ENCODE measurements around the gene TBL1XR1. TPM values are rescaled to one million over a fixed set of nuclear protein-coding genes. Genes with fewer than 3 reads are reported as not detected.

Gene TBL1XR1
- total RNA-seq, 1 experiment from 2014 or later = 192 TPM

DNA sequence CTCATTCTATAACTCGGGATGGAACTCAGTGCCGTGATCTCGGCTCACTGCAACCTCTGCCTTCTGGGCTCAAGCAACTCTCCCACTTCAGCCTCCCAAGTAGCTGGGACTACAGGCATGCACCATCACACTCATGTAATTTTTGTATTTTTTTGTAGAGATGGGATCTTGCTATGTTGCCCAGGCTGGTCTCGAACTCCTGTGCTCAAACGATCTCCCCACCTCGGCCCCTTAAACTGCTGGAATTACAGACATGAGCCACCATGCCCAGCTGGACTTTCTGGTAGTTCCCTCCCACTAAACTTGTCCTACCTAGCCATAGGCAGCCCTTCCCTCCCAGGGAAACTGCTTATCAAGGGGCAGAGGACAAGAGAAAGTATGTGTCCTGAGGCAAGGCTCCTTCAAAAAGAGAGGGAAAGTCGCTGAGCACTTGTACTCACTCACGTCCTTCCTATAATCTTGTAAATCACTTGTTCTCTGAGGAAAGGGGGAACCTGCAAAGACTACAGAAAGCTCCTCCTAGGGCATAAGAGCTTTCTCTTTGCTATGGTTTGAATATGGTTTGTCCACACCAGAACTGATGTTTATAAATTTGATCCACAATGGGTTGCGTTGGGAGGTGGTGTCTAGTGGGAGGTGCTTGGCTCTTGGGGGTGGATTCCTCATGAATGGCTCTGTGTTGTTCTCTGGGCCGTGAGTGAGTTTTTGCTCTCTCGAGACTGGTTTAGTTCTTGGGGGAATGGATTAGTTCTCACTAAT, 13.6 kb upstream of the TBL1XR1 start:
- Histone ChIP-seq H3K4me3 (ENCODE audit: low read depth in 2 of 2, low read length in 2 of 2) (no peak overlapping the region), H3K36me3 (ENCODE audit: control insufficient read depth, insufficient read depth, low read length) (no peaks in the 10 kb centered on the region), H3K4me1 (ENCODE audit: control insufficient read depth, insufficient read depth, low read length) (peaks cover 7% of the 10 kb centered on the region; the same call in 1 of the 2 replicates), H3K9me3 (ENCODE audit: control insufficient read depth, insufficient read depth, low read depth, low read length) (no peaks in the 10 kb centered on the region), H3K27me3 (ENCODE audit: control insufficient read depth, insufficient read depth, low read length) (no peaks in the 10 kb centered on the region), H3K27ac (ENCODE audit: low read length) (peak overlapping the region; percentile 12; the same call in 1 of the 2 replicates)
- in situ Hi-C loops (cut with HindIII; ENCODE audit: low pct_unique_long_range_greater_than_20kb, low sequenced_read_pairs) (no loop called here), intact Hi-C loops (cut with micrococcal nuclease; ENCODE audit: unreplicated experiment) (no loop called here)
- no TSS peak for BruUV-seq (replicated peaks)
- POLR2A ChIA-PET = interaction anchor here (0.6 kb wide), 2 partner anchors 57 to 221 kb away, joined by 3 to 6 read pairs; no protein-coding TSS in a partner anchor
- CTCF ChIA-PET = no interaction called here
- ATAC-seq = no peak
- TF ChIP-seq, protein P1, sequence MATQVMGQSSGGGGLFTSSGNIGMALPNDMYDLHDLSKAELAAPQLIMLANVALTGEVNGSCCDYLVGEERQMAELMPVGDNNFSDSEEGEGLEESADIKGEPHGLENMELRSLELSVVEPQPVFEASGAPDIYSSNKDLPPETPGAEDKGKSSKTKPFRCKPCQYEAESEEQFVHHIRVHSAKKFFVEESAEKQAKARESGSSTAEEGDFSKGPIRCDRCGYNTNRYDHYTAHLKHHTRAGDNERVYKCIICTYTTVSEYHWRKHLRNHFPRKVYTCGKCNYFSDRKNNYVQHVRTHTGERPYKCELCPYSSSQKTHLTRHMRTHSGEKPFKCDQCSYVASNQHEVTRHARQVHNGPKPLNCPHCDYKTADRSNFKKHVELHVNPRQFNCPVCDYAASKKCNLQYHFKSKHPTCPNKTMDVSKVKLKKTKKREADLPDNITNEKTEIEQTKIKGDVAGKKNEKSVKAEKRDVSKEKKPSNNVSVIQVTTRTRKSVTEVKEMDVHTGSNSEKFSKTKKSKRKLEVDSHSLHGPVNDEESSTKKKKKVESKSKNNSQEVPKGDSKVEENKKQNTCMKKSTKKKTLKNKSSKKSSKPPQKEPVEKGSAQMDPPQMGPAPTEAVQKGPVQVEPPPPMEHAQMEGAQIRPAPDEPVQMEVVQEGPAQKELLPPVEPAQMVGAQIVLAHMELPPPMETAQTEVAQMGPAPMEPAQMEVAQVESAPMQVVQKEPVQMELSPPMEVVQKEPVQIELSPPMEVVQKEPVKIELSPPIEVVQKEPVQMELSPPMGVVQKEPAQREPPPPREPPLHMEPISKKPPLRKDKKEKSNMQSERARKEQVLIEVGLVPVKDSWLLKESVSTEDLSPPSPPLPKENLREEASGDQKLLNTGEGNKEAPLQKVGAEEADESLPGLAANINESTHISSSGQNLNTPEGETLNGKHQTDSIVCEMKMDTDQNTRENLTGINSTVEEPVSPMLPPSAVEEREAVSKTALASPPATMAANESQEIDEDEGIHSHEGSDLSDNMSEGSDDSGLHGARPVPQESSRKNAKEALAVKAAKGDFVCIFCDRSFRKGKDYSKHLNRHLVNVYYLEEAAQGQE (IDR thresholded peaks at IDR 0.05; ENCODE audit: insufficient read depth in 1 of 2, low read depth in 2 of 2, low read length in 1 of 2) = no peak
- TF ChIP-seq TCF7L2 (IDR thresholded peaks at IDR 0.05; ENCODE audit: low read depth, low read length) (no peak), POLR2AphosphoS5 (IDR thresholded peaks at IDR 0.05; ENCODE audit: low read depth, low read length) (no peak), SIN3A (IDR thresholded peaks at IDR 0.05; ENCODE audit: borderline replicate concordance, insufficient read depth, low read depth, low read length) (no peak)
- TF ChIP-seq, protein P2, sequence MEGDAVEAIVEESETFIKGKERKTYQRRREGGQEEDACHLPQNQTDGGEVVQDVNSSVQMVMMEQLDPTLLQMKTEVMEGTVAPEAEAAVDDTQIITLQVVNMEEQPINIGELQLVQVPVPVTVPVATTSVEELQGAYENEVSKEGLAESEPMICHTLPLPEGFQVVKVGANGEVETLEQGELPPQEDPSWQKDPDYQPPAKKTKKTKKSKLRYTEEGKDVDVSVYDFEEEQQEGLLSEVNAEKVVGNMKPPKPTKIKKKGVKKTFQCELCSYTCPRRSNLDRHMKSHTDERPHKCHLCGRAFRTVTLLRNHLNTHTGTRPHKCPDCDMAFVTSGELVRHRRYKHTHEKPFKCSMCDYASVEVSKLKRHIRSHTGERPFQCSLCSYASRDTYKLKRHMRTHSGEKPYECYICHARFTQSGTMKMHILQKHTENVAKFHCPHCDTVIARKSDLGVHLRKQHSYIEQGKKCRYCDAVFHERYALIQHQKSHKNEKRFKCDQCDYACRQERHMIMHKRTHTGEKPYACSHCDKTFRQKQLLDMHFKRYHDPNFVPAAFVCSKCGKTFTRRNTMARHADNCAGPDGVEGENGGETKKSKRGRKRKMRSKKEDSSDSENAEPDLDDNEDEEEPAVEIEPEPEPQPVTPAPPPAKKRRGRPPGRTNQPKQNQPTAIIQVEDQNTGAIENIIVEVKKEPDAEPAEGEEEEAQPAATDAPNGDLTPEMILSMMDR (IDR thresholded peaks at IDR 0.05) = no peak
- DNase-seq (ENCODE audit: low read depth, low spot score) = no peak

DNA sequence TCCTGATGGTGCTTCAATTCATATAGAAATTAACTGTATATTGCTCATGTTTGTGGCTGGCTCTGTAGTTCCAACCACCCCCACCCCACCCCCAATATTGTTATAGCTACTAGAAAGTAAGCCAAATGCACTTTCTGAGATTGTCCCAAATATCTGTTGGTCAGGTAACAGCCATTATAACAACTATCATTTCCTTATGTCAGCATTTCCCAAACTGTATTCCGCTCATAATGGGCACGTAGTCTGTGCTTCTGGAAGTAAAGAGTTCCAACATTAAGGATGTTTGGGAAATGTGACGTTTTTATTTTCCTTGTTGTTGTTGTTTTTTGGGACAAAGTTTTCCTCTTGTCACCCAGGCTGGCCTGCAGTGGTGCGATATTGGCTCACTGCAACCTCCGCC, 12.2 kb upstream of the TBL1XR1 start:
- no TSS peak for BruUV-seq (replicated peaks)
- no peak overlapping the region for H3K4me3 ChIP-seq (ENCODE audit: low read depth in 2 of 2, low read length in 2 of 2)
- TF ChIP-seq POLR2AphosphoS5 (IDR thresholded peaks at IDR 0.05; ENCODE audit: low read depth, low read length) (no peak), SIN3A (IDR thresholded peaks at IDR 0.05; ENCODE audit: borderline replicate concordance, insufficient read depth, low read depth, low read length) (no peak), TCF7L2 (IDR thresholded peaks at IDR 0.05; ENCODE audit: low read depth, low read length) (no peak)
- TF ChIP-seq, protein P1 (IDR thresholded peaks at IDR 0.05; ENCODE audit: insufficient read depth in 1 of 2, low read depth in 2 of 2, low read length in 1 of 2) = no peak
- TF ChIP-seq, protein P2 (IDR thresholded peaks at IDR 0.05) = no peak
- DNase-seq (ENCODE audit: low read depth, low spot score) (no peak), ATAC-seq (no peak)
- no peaks in the 10 kb centered on the region for H3K36me3 ChIP-seq (ENCODE audit: control insufficient read depth, insufficient read depth, low read length)
- no peaks in the 10 kb centered on the region for H3K27me3 ChIP-seq (ENCODE audit: control insufficient read depth, insufficient read depth, low read length)
- ChIA-PET CTCF (no interaction called here), POLR2A (interaction anchor here (0.6 kb wide), 1 partner anchor 25 kb away, joined by 3 read pairs; no protein-coding TSS in a partner anchor)
- in situ Hi-C loops (cut with HindIII; ENCODE audit: low pct_unique_long_range_greater_than_20kb, low sequenced_read_pairs) (no loop called here), intact Hi-C loops (cut with micrococcal nuclease; ENCODE audit: unreplicated experiment) (no loop called here)
- H3K4me1 ChIP-seq (ENCODE audit: control insufficient read depth, insufficient read depth, low read length) = peaks cover 7% of the 10 kb centered on the region; the same call in 1 of the 2 replicates
- no peaks in the 10 kb centered on the region for H3K9me3 ChIP-seq (ENCODE audit: control insufficient read depth, insufficient read depth, low read depth, low read length)
- H3K27ac ChIP-seq (ENCODE audit: low read length) = peak overlapping the region; percentile 41; the same call in 1 of the 2 replicates

Data from Panc1 (cell line).